ENCODE results near the gene MOK. TPM values are rescaled to one million over a fixed set of nuclear protein-coding genes. Genes with fewer than 3 reads are reported as not detected.
"Not testable (repeated sequence)": the region's sequence is repeated elsewhere in the genome, so short reads cannot be mapped to it uniquely, and the experiment has no call there.

The MOK gene
- total RNA-seq, 1 donor: 86.1 TPM

DNA sequence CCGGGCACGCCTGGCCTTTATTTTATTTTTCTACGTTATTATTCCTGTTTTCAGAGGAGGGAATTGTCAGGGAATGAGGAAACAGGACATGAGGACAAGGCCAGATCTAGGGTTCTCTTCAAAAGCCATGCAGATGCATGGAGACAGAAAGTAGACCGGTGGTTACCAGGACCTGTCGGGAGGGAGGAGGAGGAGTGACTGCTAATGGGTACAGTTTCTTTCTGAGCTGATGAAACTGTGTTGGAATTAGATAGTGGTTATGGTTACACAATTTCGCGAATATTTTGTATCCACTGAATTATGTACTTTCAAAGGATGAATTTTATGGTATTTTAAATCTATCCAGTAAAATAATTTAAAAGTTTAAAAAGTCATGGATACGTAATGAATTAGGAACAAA lies 25.8 kb upstream of the MOK start:
- Histone ChIP-seq H3K9me3 (ENCODE audit: low read depth, low read length) (no peaks in the 10 kb centered on the region), H4K20me1 (ENCODE audit: insufficient read depth, low read length) (no peaks in the 10 kb centered on the region), H3K27me3 (ENCODE audit: insufficient read depth, low read length) (no peaks in the 10 kb centered on the region), H3K36me3 (ENCODE audit: insufficient read depth, low read length) (peaks cover 27% of the 10 kb centered on the region), H3K4me3 (ENCODE audit: insufficient read depth, low read length) (no peak overlapping the region), H3K4me1 (ENCODE audit: insufficient read depth, low read length) (no peaks in the 10 kb centered on the region), H3K27ac (ENCODE audit: low read depth, low read length) (no peak overlapping the region), H3K4me2 (ENCODE audit: insufficient read depth, low read length) (no peak overlapping the region), H2AFZ (ENCODE audit: low read length) (no peak overlapping the region), H3K79me2 (ENCODE audit: insufficient read depth, low read length) (no peaks in the 10 kb centered on the region)
- TF ChIP-seq, protein P1, sequence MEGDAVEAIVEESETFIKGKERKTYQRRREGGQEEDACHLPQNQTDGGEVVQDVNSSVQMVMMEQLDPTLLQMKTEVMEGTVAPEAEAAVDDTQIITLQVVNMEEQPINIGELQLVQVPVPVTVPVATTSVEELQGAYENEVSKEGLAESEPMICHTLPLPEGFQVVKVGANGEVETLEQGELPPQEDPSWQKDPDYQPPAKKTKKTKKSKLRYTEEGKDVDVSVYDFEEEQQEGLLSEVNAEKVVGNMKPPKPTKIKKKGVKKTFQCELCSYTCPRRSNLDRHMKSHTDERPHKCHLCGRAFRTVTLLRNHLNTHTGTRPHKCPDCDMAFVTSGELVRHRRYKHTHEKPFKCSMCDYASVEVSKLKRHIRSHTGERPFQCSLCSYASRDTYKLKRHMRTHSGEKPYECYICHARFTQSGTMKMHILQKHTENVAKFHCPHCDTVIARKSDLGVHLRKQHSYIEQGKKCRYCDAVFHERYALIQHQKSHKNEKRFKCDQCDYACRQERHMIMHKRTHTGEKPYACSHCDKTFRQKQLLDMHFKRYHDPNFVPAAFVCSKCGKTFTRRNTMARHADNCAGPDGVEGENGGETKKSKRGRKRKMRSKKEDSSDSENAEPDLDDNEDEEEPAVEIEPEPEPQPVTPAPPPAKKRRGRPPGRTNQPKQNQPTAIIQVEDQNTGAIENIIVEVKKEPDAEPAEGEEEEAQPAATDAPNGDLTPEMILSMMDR (IDR thresholded peaks at IDR 0.05; ENCODE audit: extremely low read depth, low read depth, low read length): no peak
- DNase-seq (ENCODE audit: insufficient read length, low spot score, missing footprints): no peak

GRCh38 chr14:102329381-102329780 lies 24.4 kb upstream of the MOK start:
- H3K4me3 ChIP-seq (ENCODE audit: insufficient read depth, low read length); H4K20me1 ChIP-seq (ENCODE audit: insufficient read depth, low read length); H3K27ac ChIP-seq (ENCODE audit: low read depth, low read length); H2AFZ ChIP-seq (ENCODE audit: low read length); H3K4me1 ChIP-seq (ENCODE audit: insufficient read depth, low read length); H3K4me2 ChIP-seq (ENCODE audit: insufficient read depth, low read length); H3K79me2 ChIP-seq (ENCODE audit: insufficient read depth, low read length); DNase-seq (ENCODE audit: insufficient read length, low spot score, missing footprints); H3K27me3 ChIP-seq (ENCODE audit: insufficient read depth, low read length); H3K9me3 ChIP-seq (ENCODE audit: low read depth, low read length): not testable (repeated sequence)
- peaks cover 29% of the 10 kb centered on the region for H3K36me3 ChIP-seq (ENCODE audit: insufficient read depth, low read length)

DNA sequence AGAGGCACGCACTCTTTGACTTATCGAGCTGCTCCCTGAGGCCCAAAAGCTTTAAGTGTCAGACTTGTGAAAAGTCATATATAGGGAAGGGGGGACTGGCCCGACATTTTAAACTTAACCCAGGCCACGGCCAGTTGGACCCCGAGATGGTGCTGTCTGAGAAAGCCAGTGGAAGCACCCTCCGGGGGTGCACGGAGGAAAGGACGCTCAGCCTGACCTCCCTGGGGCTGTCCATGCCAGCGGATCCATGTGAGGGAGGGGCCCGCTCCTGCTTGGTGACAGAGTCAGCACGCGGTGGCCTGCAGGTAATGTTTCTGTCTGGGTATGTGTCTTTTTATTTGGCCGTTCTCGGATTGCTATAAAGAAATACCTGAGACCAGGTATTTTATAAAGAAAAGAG lies 21.6 kb upstream of the MOK start:
- no peak overlapping the region for H3K4me2 ChIP-seq (ENCODE audit: insufficient read depth, low read length)
- no peak overlapping the region for H3K27ac ChIP-seq (ENCODE audit: low read depth, low read length)
- no peak overlapping the region for H2AFZ ChIP-seq (ENCODE audit: low read length)
- no peaks in the 10 kb centered on the region for H4K20me1 ChIP-seq (ENCODE audit: insufficient read depth, low read length)
- peaks cover 7% of the 10 kb centered on the region for H3K4me1 ChIP-seq (ENCODE audit: insufficient read depth, low read length)
- no peaks in the 10 kb centered on the region for H3K27me3 ChIP-seq (ENCODE audit: insufficient read depth, low read length)
- peaks cover 21% of the 10 kb centered on the region for H3K36me3 ChIP-seq (ENCODE audit: insufficient read depth, low read length)
- peaks cover 3% of the 10 kb centered on the region for H3K79me2 ChIP-seq (ENCODE audit: insufficient read depth, low read length)
- TF ChIP-seq, protein P1 (IDR thresholded peaks at IDR 0.05; ENCODE audit: extremely low read depth, low read depth, low read length): no peak
- no peak for DNase-seq (ENCODE audit: insufficient read length, low spot score, missing footprints)
- H3K9me3 ChIP-seq (ENCODE audit: low read depth, low read length): no peaks in the 10 kb centered on the region
- H3K4me3 ChIP-seq (ENCODE audit: insufficient read depth, low read length): no peak overlapping the region

- peaks cover 6% of the 10 kb centered on the region for H3K79me2 ChIP-seq (ENCODE audit: insufficient read depth, low read length)
- peaks cover 7% of the 10 kb centered on the region for H3K4me1 ChIP-seq (ENCODE audit: insufficient read depth, low read length)
- no peaks in the 10 kb centered on the region for H3K27me3 ChIP-seq (ENCODE audit: insufficient read depth, low read length)
- no peak for DNase-seq (ENCODE audit: insufficient read length, low spot score, missing footprints)
- H2AFZ ChIP-seq (ENCODE audit: low read length): no peak overlapping the region
- peaks cover 20% of the 10 kb centered on the region for H3K36me3 ChIP-seq (ENCODE audit: insufficient read depth, low read length)
- H3K27ac ChIP-seq (ENCODE audit: low read depth, low read length): no peak overlapping the region
- no peaks in the 10 kb centered on the region for H4K20me1 ChIP-seq (ENCODE audit: insufficient read depth, low read length)
- TF ChIP-seq, protein P1 (IDR thresholded peaks at IDR 0.05; ENCODE audit: extremely low read depth, low read depth, low read length): no peak
- H3K4me2 ChIP-seq (ENCODE audit: insufficient read depth, low read length): no peak overlapping the region
- no peak overlapping the region for H3K4me3 ChIP-seq (ENCODE audit: insufficient read depth, low read length)
- H3K9me3 ChIP-seq (ENCODE audit: low read depth, low read length): no peaks in the 10 kb centered on the region
These were observed 20.9 kb upstream of the MOK start for GRCh38 chr14:102325791-102326345.

All from osteoblast (primary cell).